Hematopoietic multipotent progenitor cell treated with erythropoietin and hydrocortisone succinate and interleukin-3 and kit ligand, for 17 days (in vitro differentiated cells): Measurements from ENCODE around the gene FCRLA.
"Not testable (repeated sequence)": the region's sequence is repeated elsewhere in the genome, so short reads cannot be mapped to it uniquely, and the experiment has no call there.

ENCODE experiments used
- DNase-seq: peaks from one replicate; pipeline ENCODE4 v3.0.0-alpha.2; 2015; ENCODE audit warnings: low spot score

FCRLA gene

GRCh38 chr1:161706113-161706481, 932 bp upstream of the FCRLA start:
- no peak for DNase-seq

DNA sequence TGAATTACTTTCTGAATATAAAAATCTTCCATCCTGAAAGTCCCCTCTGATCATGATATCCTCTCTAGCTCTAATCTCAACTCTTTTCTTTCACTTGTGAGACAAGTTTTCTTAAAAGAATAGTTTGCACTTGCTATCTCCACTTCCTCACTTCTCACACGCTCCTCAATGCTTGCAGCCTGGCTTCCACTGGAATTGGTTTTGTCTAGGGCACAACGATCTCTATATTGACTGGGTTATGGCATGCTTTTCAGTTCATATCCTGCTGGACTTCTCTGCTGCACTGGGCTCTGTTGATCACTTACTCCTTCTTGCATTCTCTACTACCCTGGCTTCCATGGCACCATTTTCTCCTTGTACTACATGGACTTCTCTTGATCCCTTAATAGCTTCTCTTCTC, 474 bp downstream of the FCRLA start:
- DNase-seq = no peak

- no peak for DNase-seq
These were observed 2.3 kb downstream of the FCRLA start for GRCh38 chr1:161709373-161709772.

DNA sequence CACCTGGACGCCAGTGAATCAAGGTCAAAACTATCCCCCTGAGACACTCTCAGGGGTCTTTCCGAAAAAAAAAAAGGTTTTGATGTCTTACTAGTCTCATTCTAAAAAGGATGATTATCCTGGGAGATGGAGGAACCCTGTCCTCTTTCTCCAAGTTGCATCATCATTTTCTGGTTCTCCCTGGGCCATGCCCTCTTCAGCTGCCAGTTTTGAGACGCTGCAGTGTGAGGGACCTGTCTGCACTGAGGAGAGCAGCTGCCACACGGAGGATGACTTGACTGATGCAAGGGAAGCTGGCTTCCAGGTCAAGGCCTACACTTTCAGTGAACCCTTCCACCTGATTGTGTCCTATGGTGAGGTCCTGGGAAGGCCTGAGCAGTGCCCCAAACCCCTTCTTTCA, 3.5 kb downstream of the FCRLA start:
- DNase-seq = no peak

- no peak for DNase-seq
These were observed 11.7 kb downstream of the FCRLA start for GRCh38 chr1:161718559-161719324.

DNA sequence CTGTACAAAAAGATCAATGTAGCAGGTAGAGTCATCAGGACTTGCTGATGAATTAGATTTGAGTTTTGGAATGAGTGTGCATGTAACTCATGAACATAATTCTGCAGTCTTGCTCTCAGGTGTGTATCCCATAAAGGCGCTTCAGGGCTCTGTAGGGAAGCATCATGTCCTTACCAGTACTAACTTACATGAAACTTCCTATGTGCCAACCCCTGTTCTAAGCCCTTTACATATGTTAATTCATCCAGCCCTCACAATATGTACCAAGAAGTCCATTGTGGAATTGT, 12.2 kb downstream of the FCRLA start:
- DNase-seq = no peak

DNA sequence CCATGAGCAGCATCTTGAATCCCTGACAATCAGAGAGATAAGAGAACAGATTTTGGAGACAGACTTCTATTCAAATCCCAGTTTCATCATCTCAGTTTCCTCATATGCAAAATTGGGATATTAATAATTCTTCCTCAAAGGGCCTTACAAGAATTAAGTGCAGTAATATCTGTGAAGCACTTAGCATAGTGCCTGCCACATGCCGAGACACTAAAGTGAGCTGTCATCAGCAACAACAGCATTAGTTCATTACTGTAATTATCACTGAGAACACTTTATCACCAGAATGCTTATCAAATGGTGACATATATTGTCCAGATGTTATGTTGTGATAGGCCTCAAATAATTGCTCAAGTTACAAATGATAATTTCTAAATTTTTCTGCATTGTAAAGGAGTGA, 13.4 kb downstream of the FCRLA start:
- DNase-seq = no peak

- DNase-seq = no peak
These were observed 14.1 kb downstream of the FCRLA start, which contains the start of gene FCRLB for GRCh38 chr1:161720956-161721737. Gene FCRLB, plus strand, starts transcription at chr1:161721544. Its CDS starts 1,129 bp downstream, at chr1:161722673.

DNA sequence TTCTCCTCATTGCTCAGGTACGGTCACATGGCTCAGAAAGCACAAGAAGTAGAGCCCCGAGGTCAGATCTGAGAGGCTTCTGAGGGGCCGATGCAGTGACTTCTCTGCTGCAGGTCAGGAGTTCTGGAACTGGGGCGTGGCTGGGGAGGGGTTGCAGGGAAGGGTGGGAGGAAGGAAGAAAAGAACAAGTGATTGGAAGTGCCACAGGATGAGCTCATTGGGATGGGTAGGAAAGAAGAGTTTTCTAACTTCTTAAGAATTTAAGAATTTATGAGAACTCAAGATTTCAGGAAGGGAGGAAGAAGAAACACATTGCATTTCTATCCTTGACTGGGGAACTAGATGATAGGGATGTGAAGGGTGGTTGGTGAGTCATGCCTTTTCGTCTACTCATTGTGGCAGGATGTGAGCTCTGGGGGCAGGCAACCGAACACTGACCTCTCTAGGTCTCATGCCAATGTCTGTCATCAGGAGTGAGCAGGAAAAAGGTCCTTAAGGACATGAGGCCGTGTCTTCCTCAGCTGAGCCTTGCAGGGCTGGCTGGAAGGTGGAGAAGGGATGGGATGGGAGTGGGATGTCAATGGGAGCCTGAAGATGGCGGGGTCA, 14.8 kb downstream of the FCRLA start:
- DNase-seq = no peak

DNA sequence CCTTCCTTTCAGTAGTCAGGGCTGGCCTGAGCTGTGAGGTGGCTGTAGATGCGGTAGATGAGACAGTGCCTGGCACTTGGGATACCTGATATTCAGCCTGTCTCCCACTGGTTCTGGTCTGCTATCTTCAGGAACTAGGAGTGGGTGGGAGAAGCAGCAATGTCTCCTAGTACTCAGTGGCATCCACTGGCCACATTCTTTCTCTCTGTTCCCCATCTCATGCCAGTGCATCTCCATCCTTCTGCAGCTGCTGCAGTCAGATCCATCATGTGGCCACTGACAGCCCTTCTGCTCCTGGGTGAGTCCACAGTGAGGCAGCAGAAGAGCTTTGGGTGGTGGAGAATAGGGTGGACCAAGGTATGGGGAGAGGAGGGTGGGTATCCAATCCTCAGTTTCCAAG, 15.4 kb downstream of the FCRLA start:
- DNase-seq = no peak

DNA sequence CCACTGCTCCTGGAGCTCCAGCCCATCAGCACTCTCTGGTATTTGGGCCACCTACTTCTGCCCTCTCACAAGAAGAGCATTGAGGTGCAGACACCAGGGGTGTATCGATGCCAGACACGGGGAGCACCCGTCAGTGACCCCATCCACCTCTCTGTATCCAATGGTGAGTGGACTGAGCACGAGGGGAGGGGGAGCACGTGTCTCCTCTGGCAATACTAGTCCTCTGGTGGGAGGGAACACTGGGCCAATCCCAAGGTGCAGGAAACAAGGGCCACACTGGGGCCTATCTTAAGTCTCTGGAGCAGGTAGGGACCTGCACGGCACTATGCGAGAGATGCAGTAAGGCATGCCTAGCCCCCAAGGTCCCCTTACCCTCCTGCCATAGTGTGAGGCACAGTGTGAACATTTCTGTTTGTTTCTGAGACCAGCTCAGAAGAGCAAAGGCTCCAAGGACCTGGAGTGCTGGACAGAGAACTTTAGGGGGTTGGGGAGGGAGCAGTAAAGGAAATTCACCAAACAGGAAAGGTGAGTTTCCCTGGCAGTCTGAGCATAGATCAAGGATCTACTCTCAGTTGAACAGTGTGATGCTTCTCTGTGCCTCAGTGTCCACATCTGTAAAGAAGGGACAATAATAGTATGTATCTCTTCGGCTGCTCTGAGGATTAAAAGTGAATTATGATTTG, 16.6 kb downstream of the FCRLA start:
- no peak for DNase-seq

DNA sequence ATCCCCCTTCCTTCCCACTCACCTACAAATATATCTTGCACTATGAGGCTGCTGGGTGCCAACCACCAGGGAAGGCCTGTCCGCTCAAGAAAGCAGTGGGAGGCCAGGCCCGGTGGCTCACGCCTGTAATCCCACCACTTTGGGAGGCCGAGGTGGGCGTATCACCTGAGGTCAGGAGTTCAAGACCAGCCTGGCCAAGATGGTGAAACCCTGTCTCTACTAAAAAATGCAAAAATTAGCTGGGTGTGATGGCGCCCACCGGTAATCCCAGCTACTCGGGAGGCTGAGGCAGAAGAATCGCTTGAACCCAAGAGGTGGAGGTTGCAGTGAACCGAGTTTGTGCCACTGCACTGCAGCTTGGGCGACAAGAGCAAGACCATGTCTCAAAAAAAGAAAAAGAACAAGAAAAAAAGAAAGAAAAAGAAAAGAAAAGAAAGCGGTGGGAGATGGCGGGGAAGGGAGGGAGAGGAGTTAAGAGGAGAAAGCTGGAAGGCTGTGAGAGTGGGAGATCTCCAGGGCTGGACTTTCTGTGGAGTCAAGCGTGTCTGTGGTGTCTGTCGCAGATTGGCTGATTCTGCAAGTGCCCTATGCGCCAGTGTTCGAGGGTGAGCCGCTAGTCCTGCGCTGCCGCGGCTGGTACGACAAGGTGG, 18.4 kb downstream of the FCRLA start:
- DNase-seq = not testable (repeated sequence)

DNA sequence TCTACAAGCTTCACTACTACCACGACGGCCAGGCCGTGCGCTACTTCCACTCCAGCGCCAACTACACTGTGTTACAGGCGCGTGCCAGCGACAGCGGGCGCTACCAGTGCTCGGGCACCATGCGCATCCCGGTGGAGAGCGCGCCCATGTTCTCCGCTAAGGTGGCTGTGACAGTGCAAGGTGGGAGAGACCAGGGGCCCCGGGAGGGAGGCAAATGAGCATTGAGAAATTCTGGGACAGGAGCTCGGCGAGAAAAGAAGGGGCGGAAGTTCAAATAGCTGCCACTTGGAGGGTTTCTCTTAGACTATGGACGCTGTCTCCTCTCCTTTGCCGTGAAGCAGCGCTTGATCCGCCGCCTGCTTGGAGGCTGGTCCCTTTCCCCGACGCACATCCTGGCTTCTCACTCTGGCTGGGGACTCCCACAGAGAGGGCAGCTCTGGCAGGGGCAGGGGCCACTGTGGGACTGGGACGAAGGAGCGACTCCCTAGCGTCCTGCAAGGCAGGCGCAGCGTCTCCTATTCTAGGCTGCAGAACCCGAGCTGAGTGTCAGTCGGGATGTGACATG, 19.0 kb downstream of the FCRLA start:
- no peak for DNase-seq

GRCh38 chr1:161726473-161727255, 19.6 kb downstream of the FCRLA start:
- peak; percentile 38 for DNase-seq

DNA sequence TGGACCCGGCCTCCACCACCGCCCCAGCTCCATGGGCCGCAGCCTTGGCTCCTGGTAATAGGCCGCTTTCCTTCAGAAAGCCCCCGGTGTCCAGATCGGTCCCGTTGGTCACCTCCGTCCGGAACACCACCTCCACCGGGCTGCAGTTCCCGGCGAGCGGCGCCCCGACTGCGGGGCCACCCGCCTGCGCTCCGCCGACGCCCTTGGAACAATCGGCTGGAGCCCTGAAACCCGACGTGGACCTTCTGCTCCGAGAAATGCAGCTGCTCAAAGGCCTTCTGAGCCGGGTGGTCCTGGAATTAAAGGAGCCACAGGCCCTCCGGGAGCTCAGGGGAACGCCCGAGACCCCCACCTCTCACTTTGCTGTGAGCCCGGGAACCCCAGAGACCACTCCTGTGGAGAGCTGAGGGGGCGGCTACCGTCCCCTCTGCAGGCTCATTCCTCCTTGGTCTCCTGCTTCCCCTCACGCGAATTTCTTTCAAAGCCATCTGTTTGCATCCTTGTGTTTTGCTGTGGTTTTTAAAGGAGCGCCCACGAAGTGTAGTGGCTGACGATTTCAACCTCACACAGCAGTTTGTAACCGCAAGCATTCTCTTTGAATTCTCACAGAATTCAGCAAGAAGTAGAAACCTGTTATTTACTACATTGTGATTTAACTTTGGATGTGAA, 20.4 kb downstream of the FCRLA start:
- no peak for DNase-seq

DNA sequence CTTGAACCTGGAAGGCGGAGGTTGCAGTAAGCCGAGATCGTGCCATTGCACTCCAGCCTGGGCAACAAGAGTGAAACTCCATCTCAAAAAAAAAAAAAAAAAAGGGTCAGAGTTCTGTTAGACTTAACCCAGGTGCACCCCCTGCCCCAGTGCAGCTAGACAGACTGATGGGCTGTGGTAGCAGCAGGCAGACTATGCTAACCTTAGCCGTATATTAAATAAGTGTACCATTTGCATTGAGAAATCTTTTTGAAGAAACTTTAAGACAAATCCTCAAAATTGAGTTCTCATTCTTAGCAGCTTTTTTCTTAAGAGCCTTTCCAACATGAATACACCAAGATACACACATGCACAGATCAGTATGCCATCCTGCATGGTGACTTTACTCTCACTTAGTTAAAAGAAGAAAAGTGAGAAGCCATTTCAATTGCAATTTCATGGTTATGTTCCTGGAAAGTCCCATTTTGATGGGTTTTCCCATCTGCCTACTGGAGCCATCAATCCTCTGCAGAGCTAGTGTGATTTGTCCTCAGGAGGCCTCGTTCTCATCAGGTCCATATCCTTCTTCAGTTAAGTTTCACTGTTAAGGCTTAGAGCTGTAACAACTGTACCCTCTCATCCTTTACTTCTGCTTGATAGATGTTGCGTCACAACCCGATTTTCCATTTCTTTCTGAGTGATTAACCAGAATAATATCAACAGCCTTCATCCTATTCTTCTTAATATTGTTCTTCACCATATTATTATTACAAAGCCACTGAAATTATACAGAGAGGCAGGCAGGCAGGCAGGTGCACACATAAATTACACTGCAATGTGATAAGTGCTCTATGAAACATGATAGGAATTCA, 21.6 kb downstream of the FCRLA start:
- no peak for DNase-seq

GRCh38 chr1:161730050-161730564, 23.1 kb downstream of the FCRLA start:
- DNase-seq = no peak

- no peak for DNase-seq
These were observed 24.2 kb downstream of the FCRLA start for GRCh38 chr1:161731241-161731640.

- DNase-seq = no peak
These were observed 25.1 kb downstream of the FCRLA start for GRCh38 chr1:161731981-161732718.
